Measurements from ENCODE around the gene CAMSAP2.

Gene CAMSAP2

GRCh38 chr1:200845360-200845759 lies 106.7 kb downstream of the CAMSAP2 start:
- DNase-seq (ENCODE audit: low read depth) = no peak

GRCh38 chr1:200846398-200846797 lies 107.7 kb downstream of the CAMSAP2 start:
- no peak for DNase-seq (ENCODE audit: low read depth)

GRCh38 chr1:200849430-200849829 lies 110.7 kb downstream of the CAMSAP2 start:
- DNase-seq (ENCODE audit: low read depth) = no peak

GRCh38 chr1:200850554-200850953 lies 111.9 kb downstream of the CAMSAP2 start:
- DNase-seq (ENCODE audit: low read depth) = no peak

- no peak for DNase-seq (ENCODE audit: low read depth)
Observed at GRCh38 chr1:200856716-200857357, 118.1 kb downstream of the CAMSAP2 start.

GRCh38 chr1:200857804-200858203 lies 119.1 kb downstream of the CAMSAP2 start:
- no peak for DNase-seq (ENCODE audit: low read depth)

- DNase-seq (ENCODE audit: low read depth) = no peak
Observed at GRCh38 chr1:200861937-200862647, 123.4 kb downstream of the CAMSAP2 start.

GRCh38 chr1:200862713-200863415 lies 124.2 kb downstream of the CAMSAP2 start:
- no peak for DNase-seq (ENCODE audit: low read depth)

GRCh38 chr1:200866116-200866515 lies 127.4 kb downstream of the CAMSAP2 start:
- no peak for DNase-seq (ENCODE audit: low read depth)

GRCh38 chr1:200866521-200866920 lies 127.8 kb downstream of the CAMSAP2 start:
- DNase-seq (ENCODE audit: low read depth) = no peak

GRCh38 chr1:200867018-200867811 lies 128.5 kb downstream of the CAMSAP2 start:
- no peak for DNase-seq (ENCODE audit: low read depth)

- no peak for DNase-seq (ENCODE audit: low read depth)
Observed at GRCh38 chr1:200869376-200869752, 130.7 kb downstream of the CAMSAP2 start.

- DNase-seq (ENCODE audit: low read depth) = no peak
Observed at GRCh38 chr1:200869753-200870391, 131.2 kb downstream of the CAMSAP2 start.

GRCh38 chr1:200872446-200873115 lies 133.9 kb downstream of the CAMSAP2 start, which contains the start of gene GPR25:
Gene GPR25, plus strand, starts transcription at chr1:200872981. Its CDS starts 57 bp downstream, at chr1:200873038.
- no peak for DNase-seq (ENCODE audit: low read depth)

- DNase-seq (ENCODE audit: low read depth) = no peak
Observed at GRCh38 chr1:200873116-200873670, 134.5 kb downstream of the CAMSAP2 start.

GRCh38 chr1:200873671-200874397 lies 135.1 kb downstream of the CAMSAP2 start:
- no peak for DNase-seq (ENCODE audit: low read depth)

GRCh38 chr1:200874694-200875093 lies 136.0 kb downstream of the CAMSAP2 start:
- DNase-seq (ENCODE audit: low read depth) = no peak

- no peak for DNase-seq (ENCODE audit: low read depth)
Observed at GRCh38 chr1:200875416-200875815, 136.7 kb downstream of the CAMSAP2 start.

GRCh38 chr1:200877010-200877409 lies 138.3 kb downstream of the CAMSAP2 start:
- no peak for DNase-seq (ENCODE audit: low read depth)

Measured in activated gamma-delta T cell treated with anti-CD3 and anti-CD28 coated beads, Interleukin-2, amount 50 U/mL, for 16 hours (primary cell).